HL-60 (cell line): ENCODE results near the gene HK3.
A peak's percentile ranks its signal among the peaks of the same experiment; 100 is the strongest.

Source experiments
- DNase-seq, 2 experiments: peaks; one replicate each; pipeline ENCODE4 v3.0.0-alpha.2; 2010 to 2020; ENCODE audit warnings: low read depth in 1 of 2, low spot score in 1 of 2
- H3K27ac ChIP-seq: fragments of 250-450 bp; sonication (Bioruptor Pico); replicated peaks from 2 replicates; pipeline ENCODE4 v1.5.1; 2020; ENCODE audit warnings: mild to moderate bottlenecking, moderate library complexity
- H3K27me3 ChIP-seq: fragments of 250-450 bp; sonication (Bioruptor Pico); 2 replicates; pipeline ENCODE4 v1.5.1; 2021; ENCODE audit warnings: mild to moderate bottlenecking, moderate library complexity; ENCODE audit not compliant: insufficient read depth, poor library complexity, severe bottlenecking
- H3K4me3 ChIP-seq: replicated peaks from 2 replicates; pipeline ENCODE4 v1.5.1; 2011; ENCODE audit warnings: mild to moderate bottlenecking, control low read depth, low read length; ENCODE audit not compliant: insufficient read depth
- CTCF ChIP-seq: IDR thresholded peaks from one replicate; pipeline ENCODE4 v1.5.1; 2011; ENCODE audit warnings: low read length, control low read depth, inconsistent platforms; ENCODE audit not compliant: insufficient read depth
- GABPA ChIP-seq: IDR thresholded peaks from 2 replicates; pipeline ENCODE4 v1.6.1; 2012; ENCODE audit warnings: low read depth
- POLR2AphosphoS5 ChIP-seq: IDR thresholded peaks from 2 replicates; pipeline ENCODE4 v1.6.1; 2012; ENCODE audit warnings: low read depth
- SPI1 ChIP-seq: IDR thresholded peaks from 2 replicates; pipeline ENCODE4 v1.6.1; 2012; ENCODE audit warnings: low read depth, mild to moderate bottlenecking, borderline replicate concordance
- TF ChIP-seq, protein P1 (sequence below): IDR thresholded peaks from 2 replicates; pipeline ENCODE4 v1.6.1; 2012; ENCODE audit warnings: low read depth; ENCODE audit not compliant: insufficient replicate concordance

Gene HK3

DNA sequence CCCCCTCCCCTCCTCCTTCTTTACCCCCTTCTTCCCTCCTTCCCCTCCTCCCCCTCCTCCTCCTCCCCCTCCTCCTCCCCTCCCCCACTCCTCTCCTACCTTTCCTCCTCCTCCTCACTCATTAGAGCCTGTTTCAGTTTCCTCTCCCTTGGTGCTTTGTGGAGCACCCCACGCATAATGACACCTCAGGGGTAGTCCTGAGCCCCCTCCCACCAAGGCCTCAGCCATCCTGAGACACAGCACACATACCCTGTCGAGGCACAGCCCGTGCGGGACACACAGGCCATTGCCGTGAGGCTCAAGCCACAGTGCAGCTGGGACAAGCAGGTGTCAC, 35.4 kb downstream of the HK3 start:
- peaks cover 28% of the 10 kb centered on the region for H3K27me3 ChIP-seq
- no peak overlapping the region for H3K27ac ChIP-seq
- no peak overlapping the region for H3K4me3 ChIP-seq
- TF ChIP-seq, protein P1, sequence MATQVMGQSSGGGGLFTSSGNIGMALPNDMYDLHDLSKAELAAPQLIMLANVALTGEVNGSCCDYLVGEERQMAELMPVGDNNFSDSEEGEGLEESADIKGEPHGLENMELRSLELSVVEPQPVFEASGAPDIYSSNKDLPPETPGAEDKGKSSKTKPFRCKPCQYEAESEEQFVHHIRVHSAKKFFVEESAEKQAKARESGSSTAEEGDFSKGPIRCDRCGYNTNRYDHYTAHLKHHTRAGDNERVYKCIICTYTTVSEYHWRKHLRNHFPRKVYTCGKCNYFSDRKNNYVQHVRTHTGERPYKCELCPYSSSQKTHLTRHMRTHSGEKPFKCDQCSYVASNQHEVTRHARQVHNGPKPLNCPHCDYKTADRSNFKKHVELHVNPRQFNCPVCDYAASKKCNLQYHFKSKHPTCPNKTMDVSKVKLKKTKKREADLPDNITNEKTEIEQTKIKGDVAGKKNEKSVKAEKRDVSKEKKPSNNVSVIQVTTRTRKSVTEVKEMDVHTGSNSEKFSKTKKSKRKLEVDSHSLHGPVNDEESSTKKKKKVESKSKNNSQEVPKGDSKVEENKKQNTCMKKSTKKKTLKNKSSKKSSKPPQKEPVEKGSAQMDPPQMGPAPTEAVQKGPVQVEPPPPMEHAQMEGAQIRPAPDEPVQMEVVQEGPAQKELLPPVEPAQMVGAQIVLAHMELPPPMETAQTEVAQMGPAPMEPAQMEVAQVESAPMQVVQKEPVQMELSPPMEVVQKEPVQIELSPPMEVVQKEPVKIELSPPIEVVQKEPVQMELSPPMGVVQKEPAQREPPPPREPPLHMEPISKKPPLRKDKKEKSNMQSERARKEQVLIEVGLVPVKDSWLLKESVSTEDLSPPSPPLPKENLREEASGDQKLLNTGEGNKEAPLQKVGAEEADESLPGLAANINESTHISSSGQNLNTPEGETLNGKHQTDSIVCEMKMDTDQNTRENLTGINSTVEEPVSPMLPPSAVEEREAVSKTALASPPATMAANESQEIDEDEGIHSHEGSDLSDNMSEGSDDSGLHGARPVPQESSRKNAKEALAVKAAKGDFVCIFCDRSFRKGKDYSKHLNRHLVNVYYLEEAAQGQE, result no peak
- TF ChIP-seq CTCF (no peak), POLR2AphosphoS5 (no peak), GABPA (no peak), SPI1 (no peak)
- DNase-seq, result no peak

GRCh38 chr5:176863041-176863764, 35.9 kb downstream of the HK3 start:
- DNase-seq, result no peak
- no peak overlapping the region for H3K4me3 ChIP-seq
- TF ChIP-seq, protein P1, result no peak
- TF ChIP-seq SPI1, result peak; percentile 55
- H3K27ac ChIP-seq, result no peak overlapping the region
- H3K27me3 ChIP-seq, result peaks cover 28% of the 10 kb centered on the region

DNA sequence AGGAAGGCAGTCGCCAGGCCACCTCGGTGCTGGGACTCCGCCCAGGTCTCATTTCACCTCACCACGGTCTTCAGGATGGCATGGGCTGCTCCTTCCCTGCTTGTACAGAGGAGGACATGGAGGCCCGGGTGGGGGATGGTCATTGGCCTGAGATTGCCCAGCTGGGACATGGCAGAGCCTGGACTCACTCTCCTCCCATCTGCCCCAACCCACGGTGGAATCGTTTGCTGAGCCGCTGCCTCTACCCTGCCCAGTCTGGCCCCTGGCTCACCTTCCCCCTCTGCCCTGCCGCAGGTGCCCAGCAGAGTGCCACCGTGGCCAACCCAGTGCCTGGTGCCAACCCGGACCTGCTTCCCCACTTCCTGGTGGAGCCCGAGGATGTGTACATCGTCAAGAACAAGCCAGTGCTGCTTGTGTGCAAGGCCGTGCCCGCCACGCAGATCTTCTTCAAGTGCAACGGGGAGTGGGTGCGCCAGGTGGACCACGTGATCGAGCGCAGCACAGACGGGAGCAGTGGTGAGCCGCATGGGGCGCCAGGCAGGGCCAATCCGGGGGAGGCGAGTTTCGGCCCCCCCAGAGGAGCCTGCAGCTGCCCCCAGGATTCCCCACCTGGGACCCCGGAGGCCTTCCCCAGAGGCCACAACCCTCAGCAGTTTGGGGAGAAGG, 36.7 kb downstream of the HK3 start:
- TF ChIP-seq CTCF, result no peak
- TF ChIP-seq SPI1, result no peak
- no peak for TF ChIP-seq GABPA
- TF ChIP-seq POLR2AphosphoS5, result no peak
- Histone ChIP-seq H3K27me3 (peaks cover 28% of the 10 kb centered on the region), H3K27ac (no peak overlapping the region), H3K4me3 (no peak overlapping the region)
- DNase-seq, result no peak

DNA sequence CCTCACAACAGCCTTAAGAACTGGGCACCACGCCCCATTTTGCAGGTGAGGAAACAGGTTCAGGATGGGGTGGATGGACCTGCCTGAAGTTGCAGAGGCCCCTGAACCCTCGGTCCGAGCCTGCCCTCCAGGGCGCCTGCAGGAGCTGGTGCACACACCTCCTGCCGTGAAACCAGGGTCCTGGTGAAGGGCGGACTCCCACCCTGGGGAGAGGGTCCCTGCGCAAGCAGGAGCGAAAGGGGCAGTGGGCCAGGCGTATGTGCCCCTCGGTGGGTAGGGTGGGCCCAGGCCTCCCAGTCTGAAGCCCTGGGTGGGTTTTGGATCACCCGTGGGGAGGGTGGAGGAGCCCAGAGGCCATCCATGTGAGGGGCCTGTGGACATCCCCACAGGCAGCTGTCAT, 37.9 kb downstream of the HK3 start:
- no peak for DNase-seq
- no peak for TF ChIP-seq SPI1
- Histone ChIP-seq H3K27me3 (peaks cover 20% of the 10 kb centered on the region), H3K27ac (no peak overlapping the region), H3K4me3 (no peak overlapping the region)

DNA sequence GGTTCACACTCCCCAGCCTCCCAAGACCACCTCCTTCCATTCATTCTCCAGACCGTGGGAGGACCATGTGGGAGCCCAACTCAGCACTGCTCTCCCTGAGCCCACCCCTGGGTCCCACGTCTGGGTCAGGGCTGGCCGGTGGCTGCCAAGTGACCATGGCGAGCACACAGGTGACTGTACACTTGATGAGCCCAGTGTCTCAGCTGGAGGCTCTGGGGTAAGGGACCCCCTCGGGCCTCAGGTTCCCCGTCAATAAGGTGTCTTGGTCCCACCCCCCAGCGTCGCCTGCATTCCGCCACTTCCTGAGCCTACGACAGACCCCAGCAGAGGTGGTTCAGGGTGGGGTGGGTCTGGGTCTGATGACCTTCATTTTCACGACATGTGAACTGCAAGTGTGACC, 38.8 kb downstream of the HK3 start:
- no peak overlapping the region for H3K27ac ChIP-seq
- TF ChIP-seq CTCF (no peak), POLR2AphosphoS5 (no peak), SPI1 (no peak), GABPA (no peak)
- TF ChIP-seq, protein P1, result no peak
- DNase-seq, result no peak
- no peak overlapping the region for H3K4me3 ChIP-seq
- peaks cover 20% of the 10 kb centered on the region for H3K27me3 ChIP-seq
